K562 (cell line): ENCODE results near the gene SCRN2. TPM values are rescaled to one million over a fixed set of nuclear protein-coding genes. Genes with fewer than 3 reads are reported as not detected.
A peak's percentile ranks its signal among the peaks of the same experiment; 100 is the strongest.

ENCODE experiments used
- ATAC-seq: fragments of 200-7000 bp; cut with Tn5 transposase; 3 replicates; pipeline ENCODE4 v1.9.1; 2020; ENCODE audit warnings: moderate library complexity
- BruUV-seq: library from RNA; stranded (reverse); fragments of 400-500 nt; replicated peaks from 2 replicates; lab custom pipeline; 2021; lab: Mats Ljungman, UMichigan
- CTCF ChIA-PET: fragments of 300-600 bp; formaldehyde crosslinking; extraction: SDS; loops from one replicate; lab custom pipeline; 2021; ENCODE audit warnings: low intra/inter-chr PET ratio; lab: Yijun Ruan, JAX
- POLR2A ChIA-PET: fragments of 300-600, 350-650 bp; sonication (Branson Sonifier 250); formaldehyde crosslinking; extraction: SDS; loops from one replicate; lab custom pipeline; 2021; ENCODE audit warnings: antibody characterized with exemption, inconsistent platforms; lab: Yijun Ruan, JAX
- DNase-seq, 4 experiments: peaks; one replicate each; pipeline versions ENCODE4 v3.0.0 to v3.0.0-alpha.2; 2011 to 2018; ENCODE audit warnings: low spot score in 3 of 4, mixed read lengths in 3 of 4; ENCODE audit errors: extremely low read depth in 1 of 4
- FAIRE-seq: peaks from 2 replicates; lab custom pipeline; 2011; peaks lifted over from hg19 to GRCh38; lab: Jason Lieb, UNC
- H2AFZ ChIP-seq: 2 replicates; pipeline ENCODE4 v1.6.0; 2011; ENCODE audit warnings: low read depth, low read length, control low read depth, inconsistent platforms
- H3K27ac ChIP-seq: fragments of 200-600 bp; 3 replicates; pipeline ENCODE4 v1.8.0; 2011; ENCODE audit warnings: low read depth, mild to moderate bottlenecking, control low read depth, inconsistent platforms, low read length, moderate library complexity, mixed read lengths; ENCODE audit errors: extremely low read depth
- H3K27me3 ChIP-seq, 2 experiments: fragments of 300-600 bp in 1 of 2; 2 replicates in 1 of 2; 3 replicates in 1 of 2; pipeline versions ENCODE4 v1.6.0 to v1.8.0; 2011; ENCODE audit warnings: inconsistent platforms in 2 of 2, low read length in 2 of 2, mild to moderate bottlenecking in 1 of 2, mixed read lengths in 1 of 2, moderate library complexity in 1 of 2; ENCODE audit not compliant: control insufficient read depth in 2 of 2, insufficient read depth in 2 of 2
- H3K36me3 ChIP-seq: fragments of 300-600 bp; 3 replicates; pipeline ENCODE4 v1.8.0; 2011; ENCODE audit warnings: mild to moderate bottlenecking, low read length, inconsistent platforms; ENCODE audit not compliant: control insufficient read depth, insufficient read depth
- H3K4me1 ChIP-seq, 2 experiments: fragments of 200-600 bp in 1 of 2; replicated peaks in 1 of 2; 2 replicates in 1 of 2; 3 replicates in 1 of 2; pipeline versions ENCODE4 v1.5.1 to v1.8.0; 2011; ENCODE audit warnings: inconsistent platforms in 2 of 2, low read length in 2 of 2, mild to moderate bottlenecking in 1 of 2, mixed read lengths in 1 of 2, moderate library complexity in 1 of 2; ENCODE audit not compliant: control insufficient read depth in 2 of 2, insufficient read depth in 2 of 2
- H3K4me2 ChIP-seq: 2 replicates; pipeline ENCODE4 v1.6.1; 2011; ENCODE audit warnings: low read length, control low read depth, inconsistent platforms, mixed read lengths; ENCODE audit not compliant: insufficient read depth
- H3K4me3 ChIP-seq: fragments of 200-600 bp; sonication (generic), shearing (Covaris generic); 2 replicates; pipeline ENCODE4 v1.5.1; 2016; ENCODE audit warnings: control low read depth, inconsistent platforms
- H3K79me2 ChIP-seq: fragments of 200-600 bp; 3 replicates; pipeline ENCODE4 v1.8.0; 2011; ENCODE audit warnings: low read length, inconsistent platforms; ENCODE audit not compliant: control insufficient read depth, insufficient read depth
- H3K9ac ChIP-seq, 2 experiments: 2 replicates each; pipeline versions ENCODE4 v1.6.0 to v1.6.1; 2011; ENCODE audit warnings: low read depth in 2 of 2, low read length in 2 of 2, control low read depth in 1 of 2, inconsistent platforms in 1 of 2, mild to moderate bottlenecking in 1 of 2, mixed read lengths in 1 of 2; ENCODE audit not compliant: insufficient read depth in 1 of 2
- H3K9me1 ChIP-seq: one replicate; pipeline ENCODE4 v1.6.0; 2011; ENCODE audit warnings: inconsistent platforms, mild to moderate bottlenecking, low read length, moderate library complexity; ENCODE audit not compliant: control insufficient read depth, insufficient read depth
- H3K9me3 ChIP-seq: replicated peaks from 2 replicates; pipeline ENCODE4 v1.5.1; 2011; ENCODE audit warnings: low read depth, low read length, inconsistent platforms; ENCODE audit not compliant: control insufficient read depth, insufficient read depth
- H4K20me1 ChIP-seq: replicated peaks from 2 replicates; pipeline ENCODE4 v1.6.1; 2011; ENCODE audit warnings: low read length, inconsistent platforms, mixed read lengths; ENCODE audit not compliant: control insufficient read depth, insufficient read depth
- EGR1 ChIP-seq: fragments of 450-650 bp; conservative IDR thresholded peaks from 2 replicates; pipeline ENCODE4 v1.6.1; 2017; ENCODE audit warnings: mild to moderate bottlenecking
- EHMT2 ChIP-seq: fragments of 450-650 bp; IDR thresholded peaks from 2 replicates; pipeline ENCODE4 v1.6.1; 2018; ENCODE audit warnings: antibody characterized with exemption
- ELF4 ChIP-seq: fragments of 450-650 bp; formaldehyde crosslinking; IDR thresholded peaks from 2 replicates; pipeline ENCODE4 v1.4.0; 2022; ENCODE audit warnings: missing genetic modification characterization
- GATAD2A ChIP-seq: fragments of 450-650 bp; IDR thresholded peaks from 2 replicates; pipeline ENCODE4 v1.6.1; 2017
- IFI16 ChIP-seq: fragments of 250-450 bp; sonication (Bioruptor Pico); IDR thresholded peaks from 2 replicates; pipeline ENCODE4 v2.1.2; 2022; ENCODE audit warnings: mild to moderate bottlenecking, inconsistent platforms
- LARP7 ChIP-seq: fragments of 450-650 bp; IDR thresholded peaks from 2 replicates; pipeline ENCODE4 v1.6.1; 2016
- MLLT1 ChIP-seq, 2 experiments: fragments of 450-650 bp; IDR thresholded peaks; 2 replicates each; pipeline ENCODE4 v1.6.1; 2016
- MLX ChIP-seq, 2 experiments: fragments of 450-650 bp in 1 of 2; sonication (generic) in 1 of 2; formaldehyde crosslinking; conservative IDR thresholded peaks; 2 replicates each; pipeline versions ENCODE4 v1.4.0 to v1.8.1; 2020 to 2022; ENCODE audit warnings: mild to moderate bottlenecking in 1 of 2, missing genetic modification reagents in 1 of 2
- MTA1 ChIP-seq: fragments of 450-650 bp; IDR thresholded peaks from 2 replicates; pipeline ENCODE4 v1.6.1; 2017; ENCODE audit warnings: borderline replicate concordance
- MTA2 ChIP-seq: fragments of 450-650 bp; IDR thresholded peaks from 2 replicates; pipeline ENCODE4 v1.6.1; 2016; ENCODE audit warnings: low read depth
- RBM22 ChIP-seq: fragments of 200-400 bp; formaldehyde crosslinking; IDR thresholded peaks from 2 replicates; pipeline ENCODE4 v1.6.1; 2018; ENCODE audit warnings: low read length, low read depth; ENCODE audit not compliant: poor library complexity, severe bottlenecking
- SPI1 ChIP-seq: IDR thresholded peaks from 2 replicates; pipeline ENCODE4 v1.6.1; 2011; ENCODE audit warnings: low read depth, low read length, control low read depth, borderline replicate concordance
- ZBTB26 ChIP-seq: fragments of 450-650 bp; formaldehyde crosslinking; IDR thresholded peaks from 2 replicates; pipeline ENCODE4 v1.4.0; 2022; ENCODE audit warnings: missing genetic modification characterization
- ZNF280A ChIP-seq: fragments of 450-650 bp; IDR thresholded peaks from 2 replicates; pipeline ENCODE4 v1.6.1; 2018; ENCODE audit warnings: mild to moderate bottlenecking, low read depth; ENCODE audit not compliant: partially characterized antibody
- ZNF512 ChIP-seq: IDR thresholded peaks from 2 replicates; pipeline ENCODE4 v1.6.1; 2016; ENCODE audit warnings: missing genetic modification characterization, missing compliant biosample characterization
- whole genome bisulfite sequencing: fragments of 100-300 bp; shearing (Covaris generic); methylation state at CpG from one replicate; pipeline ENCODE4 v1.1.6; 2016; ENCODE audit warnings: low coverage, mixed read lengths; ENCODE audit not compliant: insufficient coverage; ENCODE audit errors: missing lambda C conversion rate; 5-methylcytosine and 5-hydroxymethylcytosine counted together
- in situ Hi-C: fragments of 300-500 bp; cut with MboI; formaldehyde crosslinking; loops from 4 replicates; pipeline ENCODE4 v1.15.0; 2018; ENCODE audit warnings: inconsistent platforms, mixed read lengths
- intact Hi-C: fragments of 100-400 bp; cut with micrococcal nuclease; formaldehyde crosslinking; loops from 2 replicates; pipeline ENCODE4 v1.14.2; 2022
- polyA plus RNA-seq, 8 experiments: library from polyadenylated mRNA; depleted of rRNA in 4 of 8; stranded (reverse) in 5 of 8; unstranded in 3 of 8; fragments of >200 nt; fragmentation: Nextera tagmentation in 2 of 8; fragmentation: Illumina TruSeq in 1 of 8; extraction: Ambion mirVana in 2 of 8; extraction: Trizol in 1 of 8; gene quantifications; 2 replicates each; pipeline versions ENCODE4 v1.2.1 to v1.2.3, GENCODE V29; 2011 to 2014; ENCODE audit warnings: inconsistent platforms in 1 of 8, missing spikeins in 1 of 8
- total RNA-seq, 7 experiments: library from RNA; depleted of rRNA in 6 of 7; stranded (reverse); fragments of >200 nt in 6 of 7; fragmentation: Illumina TruSeq in 2 of 7; extraction: Trizol in 2 of 7; gene quantifications; 2 replicates each; pipeline versions ENCODE4 v1.2.1 to v1.2.3, GENCODE V29; 2011 to 2021; ENCODE audit warnings: low replicate concordance in 1 of 7

SCRN2 gene
- total and polyA plus RNA-seq, 9 of the 15 experiments (the other 6 are each of a cell fraction or from before 2014, with no cell fraction given) = 0.25 to 32.9 (median 13.6) TPM

GRCh38 chr17:47873200-47874090, 32.4 kb upstream of the SCRN2 start:
- no peaks in the 10 kb centered on the region for H4K20me1 ChIP-seq
- peak overlapping the region; percentile 4; the same call in 1 of the 2 replicates for H3K4me2 ChIP-seq
- H3K27ac ChIP-seq = no peak overlapping the region
- no peaks in the 10 kb centered on the region for H3K36me3 ChIP-seq
- no peak overlapping the region for H3K4me3 ChIP-seq
- FAIRE-seq = no peak
- no peaks in the 10 kb centered on the region for H3K9me3 ChIP-seq
- in situ Hi-C loops (no loop called here), intact Hi-C loops (no loop called here)
- peaks cover 47 to 55% of the 10 kb centered on the region in 2 experiments for H3K4me1 ChIP-seq
- no peaks in the 10 kb centered on the region for H3K27me3 ChIP-seq
- peak overlapping the region in 1 of 2 experiments; percentile 74; a peak in 1 of 4 replicates for H3K9ac ChIP-seq
- no peaks in the 10 kb centered on the region for H3K79me2 ChIP-seq
- no peak for DNase-seq
- no peak overlapping the region for H2AFZ ChIP-seq
- 28% methylated on average over 4 of the region's 4 CpGs for WGBS
- CTCF ChIA-PET = no interaction called here
- POLR2A ChIA-PET = interaction anchor here (0.5 to 1.6 kb wide), 4 partner anchors 11 to 732 kb away, joined by 3 to 6 read pairs (median 4); no protein-coding TSS in a partner anchor
- no peak for ATAC-seq
- no TSS peak for BruUV-seq
- no peaks in the 10 kb centered on the region for H3K9me1 ChIP-seq
- TF ChIP-seq EHMT2 (peak; percentile 54; the same call in 1 of the 2 replicates), MTA2 (peak; percentile 26; the same call in 1 of the 2 replicates), IFI16 (CRISPR knock-in tag) (no peak), LARP7 (0 out of 2 replicates have a peak, but pooled peaks have one; percentile 62), MTA1 (peak; percentile 86), RBM22 (no peak), MLX (CRISPR knock-in tag; conservative IDR thresholded peaks at IDR 0.05) (no peak), MLLT1 (IDR thresholded peaks at IDR 0.05) (peak; percentile 48 to 63; a peak in 1 of 4 replicates), ELF4 (peak; percentile 29), SPI1 (peak; percentile 42; the same call in 1 of the 2 replicates), EGR1 (peak; percentile 75), ZNF512 (tag) (peak; percentile 97), ZNF280A (no peak), ZBTB26 (CRISPR knock-in tag) (peak; percentile 75; the same call in 1 of the 2 replicates), GATAD2A (0 out of 2 replicates have a peak, but pooled peaks have one; percentile 43)
